ENCODE measurements around the gene SBNO1.
"Not testable (repeated sequence)": the region's sequence is repeated elsewhere in the genome, so short reads cannot be mapped to it uniquely, and the experiment has no call there.

Gene SBNO1

DNA sequence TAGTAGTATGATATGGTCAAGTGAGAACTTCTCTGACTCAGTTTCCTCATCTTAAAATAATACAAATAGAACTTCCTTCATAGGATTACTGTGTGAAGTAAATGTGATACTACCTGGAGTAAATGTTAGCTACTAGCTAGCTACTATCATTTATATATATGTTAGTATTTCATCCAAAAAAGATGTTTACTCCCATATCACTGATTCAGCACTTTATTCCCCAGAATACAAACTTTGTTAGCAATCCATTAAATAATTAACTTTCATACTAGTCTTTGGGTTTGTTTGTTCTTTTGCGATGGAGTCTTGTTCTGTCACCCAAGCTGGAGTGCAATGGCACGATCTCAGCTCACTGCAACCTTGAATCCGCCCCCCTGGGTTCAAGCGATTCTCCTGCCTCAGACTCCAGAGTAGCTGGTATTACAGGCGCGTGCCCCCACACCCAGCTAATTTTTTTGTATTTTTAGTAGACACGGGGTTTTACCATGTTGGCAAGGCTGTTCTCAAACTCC lies 8.4 kb downstream of the SBNO1 start:
- H3K27ac ChIP-seq: no peak overlapping the region
- no peak for DNase-seq (ENCODE audit: low read depth, low spot score)

DNA sequence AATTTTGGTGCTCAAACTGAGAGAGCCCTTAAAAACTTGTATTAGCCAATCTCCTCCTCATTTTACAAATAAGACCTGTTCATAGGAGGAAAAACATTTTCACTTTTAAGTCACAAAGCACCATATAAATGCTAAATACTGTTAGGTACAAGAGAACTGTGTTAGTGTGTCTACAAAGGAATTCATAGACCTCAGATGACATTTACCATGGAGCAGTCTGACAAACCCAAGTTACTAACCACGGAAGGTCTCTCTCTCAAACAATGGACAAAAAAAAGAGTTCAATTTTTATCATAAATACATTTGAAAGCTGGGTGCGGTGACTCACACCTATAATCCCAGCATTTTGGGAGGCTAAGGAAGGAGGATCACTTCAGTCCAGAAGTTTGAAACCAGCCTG lies 10.0 kb downstream of the SBNO1 start:
- no peak overlapping the region for H3K27ac ChIP-seq
- no peak for DNase-seq (ENCODE audit: low read depth, low spot score)

DNA sequence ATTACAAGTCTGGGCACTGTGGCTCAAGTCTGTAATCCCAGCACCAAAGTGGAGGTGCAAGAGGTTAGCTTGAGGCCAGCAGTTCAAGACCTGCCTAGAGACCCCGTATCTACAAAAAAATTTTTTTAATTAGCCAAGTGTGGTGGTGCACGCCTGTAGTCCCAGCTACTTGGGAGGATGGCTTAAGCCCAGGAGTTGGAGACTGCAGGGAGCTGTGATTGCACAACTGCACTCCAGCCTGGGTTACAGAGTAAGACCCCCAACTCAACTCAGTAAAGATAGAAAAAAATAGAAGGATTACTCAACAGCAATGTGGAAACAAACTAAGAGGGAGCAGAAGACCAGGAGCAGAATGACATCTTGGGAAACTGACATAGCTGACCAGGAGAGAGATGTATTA lies 13.3 kb downstream of the SBNO1 start:
- no peak for DNase-seq (ENCODE audit: low read depth, low spot score)

DNA sequence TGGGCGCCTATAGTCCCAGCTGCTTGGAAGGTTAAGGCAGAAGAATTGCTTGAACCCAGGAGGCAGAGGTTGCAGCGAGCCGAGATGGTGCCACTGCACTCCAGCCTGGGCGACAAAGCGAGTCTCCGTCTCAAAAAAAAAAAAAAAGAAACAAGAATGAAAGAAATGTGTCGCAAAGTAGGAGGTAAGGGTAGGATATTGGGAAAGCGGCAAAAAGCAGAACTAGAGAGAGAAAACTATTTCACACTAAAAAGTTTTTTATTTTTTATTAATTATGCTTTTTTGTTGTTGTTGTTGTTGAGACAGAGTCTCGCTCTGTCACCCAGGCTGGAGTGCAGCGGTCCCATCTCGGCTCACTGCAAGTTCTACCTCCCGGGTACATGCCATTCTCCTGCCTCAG lies 17.7 kb downstream of the SBNO1 start:
- DNase-seq (ENCODE audit: low read depth, low spot score): no peak
- no peak overlapping the region for H3K27ac ChIP-seq

More for the DNA sequence above, 13.3 kb downstream of the SBNO1 start:
- H3K27ac ChIP-seq: no peak overlapping the region

DNA sequence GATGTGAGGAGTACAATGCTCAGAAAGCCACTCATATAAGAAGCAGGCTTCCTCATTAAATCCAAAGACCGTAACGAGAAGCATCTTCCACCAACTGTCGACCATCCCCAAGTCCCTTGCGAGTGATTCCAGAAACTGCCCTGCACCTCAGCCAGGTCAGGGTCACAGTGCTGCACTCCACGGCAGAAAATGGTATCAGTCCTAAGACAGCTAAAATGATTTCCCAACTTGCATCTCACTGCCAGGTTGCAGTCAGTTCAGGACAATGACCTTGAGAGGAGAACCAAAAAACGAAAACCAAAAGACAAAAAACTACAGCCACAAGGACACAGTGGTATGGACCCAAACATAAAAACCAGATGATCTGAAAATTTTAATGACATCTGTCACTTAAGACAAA lies 20.6 kb downstream of the SBNO1 start:
- DNase-seq (ENCODE audit: low read depth, low spot score): no peak
- no peak overlapping the region for H3K27ac ChIP-seq

DNA sequence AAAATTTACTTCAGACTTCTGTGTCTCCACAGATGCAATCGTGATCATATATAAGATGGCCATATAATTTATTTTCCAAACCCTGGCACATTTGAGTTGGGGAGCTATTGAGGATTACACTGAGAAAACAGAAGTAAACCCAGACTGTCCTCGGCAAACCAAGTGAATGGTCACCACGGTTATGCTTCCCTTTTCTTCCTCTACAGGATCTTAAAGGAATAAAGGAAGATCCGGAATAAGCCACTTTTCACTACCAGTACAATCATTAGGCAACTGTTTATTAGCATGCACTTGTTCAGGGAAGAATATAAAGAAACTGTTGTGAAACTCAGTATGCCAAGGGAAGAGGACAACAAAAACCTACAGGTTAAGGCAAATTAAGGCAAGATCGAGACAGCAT lies 27.6 kb downstream of the SBNO1 start:
- no peak overlapping the region for H3K27ac ChIP-seq
- no peak for DNase-seq (ENCODE audit: low read depth, low spot score)

DNA sequence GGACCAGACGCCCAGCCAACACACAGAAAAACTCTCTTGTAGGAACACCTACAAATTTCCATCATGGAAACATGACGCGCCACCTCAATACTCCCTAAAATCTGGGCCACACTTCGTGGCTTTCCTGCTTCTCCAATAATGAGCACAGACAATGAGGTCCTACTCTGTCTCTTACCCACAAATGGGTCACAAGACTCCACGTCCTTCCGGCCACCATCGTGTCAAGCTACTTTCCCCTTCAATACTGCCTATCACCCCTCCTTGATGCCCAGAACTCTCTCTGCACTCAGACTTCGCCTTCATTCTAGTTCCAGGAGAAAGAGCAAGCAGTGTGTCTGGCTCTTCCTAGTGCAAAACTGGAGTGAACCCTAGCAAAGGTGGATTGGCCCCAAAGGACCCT lies 28.1 kb downstream of the SBNO1 start:
- no peak overlapping the region for H3K27ac ChIP-seq
- DNase-seq (ENCODE audit: low read depth, low spot score): no peak

DNA sequence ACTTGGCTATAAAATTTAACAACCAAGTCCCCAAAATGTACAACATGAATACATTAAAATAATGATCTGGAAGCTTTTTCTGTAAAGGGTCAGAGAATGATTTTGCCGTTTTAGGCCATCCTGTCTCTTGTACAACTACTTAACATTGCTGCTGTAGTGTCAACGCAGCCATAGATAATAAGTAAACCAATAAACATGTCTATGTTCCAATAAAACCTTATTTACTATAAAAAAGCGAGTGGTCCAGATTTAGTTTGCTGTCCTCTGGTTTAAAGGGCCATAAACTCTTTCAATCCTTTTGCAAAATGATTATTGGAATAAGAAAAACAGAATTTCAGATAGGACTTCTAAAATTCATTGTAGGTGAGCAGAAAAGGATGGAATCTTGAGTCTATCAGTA lies 29.2 kb downstream of the SBNO1 start:
- no peak for DNase-seq (ENCODE audit: low read depth, low spot score)
- H3K27ac ChIP-seq: no peak overlapping the region

DNA sequence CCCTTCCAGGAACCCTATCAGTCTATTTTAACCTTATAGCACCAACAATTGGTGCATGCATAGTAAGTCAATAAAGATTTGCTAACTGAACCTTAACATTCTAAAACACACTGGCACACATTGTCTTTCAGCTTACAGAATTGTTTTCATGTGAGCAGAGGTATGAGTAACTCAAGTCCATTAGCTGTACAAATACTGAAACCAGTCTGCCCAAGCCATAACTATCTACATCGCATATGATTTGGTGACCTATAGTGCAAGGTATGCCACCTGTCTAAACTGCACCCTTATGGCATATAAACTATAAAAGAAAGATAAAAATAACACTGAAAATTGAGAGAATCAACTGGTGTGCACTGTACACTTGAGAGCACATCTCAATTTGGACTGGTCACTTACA lies 34.8 kb downstream of the SBNO1 start:
- no peak overlapping the region for H3K27ac ChIP-seq
- DNase-seq (ENCODE audit: low read depth, low spot score): no peak

DNA sequence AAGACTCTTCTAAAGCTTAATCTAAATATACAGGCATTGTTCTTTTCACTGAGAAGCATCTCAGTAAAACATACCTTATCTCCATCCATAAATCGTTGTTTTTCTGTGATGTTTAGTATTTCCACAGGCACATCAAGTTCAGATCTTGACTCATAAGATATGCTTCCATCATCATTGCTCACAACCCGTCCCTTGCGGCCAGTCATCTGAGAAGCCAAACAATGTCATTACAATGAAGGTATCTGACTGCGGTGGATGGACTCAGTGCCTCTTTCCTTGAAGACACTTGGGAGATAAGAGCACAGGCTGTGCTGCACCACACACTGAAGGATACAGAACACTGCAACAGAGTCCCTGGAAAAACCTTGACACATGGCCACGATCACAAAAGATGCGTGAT lies 44.8 kb downstream of the SBNO1 start:
- H3K27ac ChIP-seq: no peak overlapping the region
- no peak for DNase-seq (ENCODE audit: low read depth, low spot score)

DNA sequence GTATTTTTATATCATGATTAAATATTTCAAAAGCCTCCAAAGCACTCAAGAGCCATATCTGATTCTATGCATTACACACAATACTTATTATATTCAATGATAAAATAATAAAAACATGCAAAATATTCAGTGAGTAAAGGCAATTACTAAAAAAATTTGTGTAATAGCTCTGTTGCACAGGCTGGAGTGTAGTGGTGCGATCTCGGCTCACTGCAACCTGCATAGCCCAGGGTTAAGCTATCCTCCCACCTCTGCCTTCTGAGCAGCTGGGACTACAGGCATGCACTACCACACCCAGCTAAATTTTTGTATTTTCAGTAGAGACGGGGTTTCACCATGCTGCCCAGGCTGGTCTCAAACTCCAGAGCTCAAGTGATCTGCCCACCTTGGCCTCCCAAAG lies 45.4 kb downstream of the SBNO1 start:
- no peak for DNase-seq (ENCODE audit: low read depth, low spot score)
- H3K27ac ChIP-seq: no peak overlapping the region

DNA sequence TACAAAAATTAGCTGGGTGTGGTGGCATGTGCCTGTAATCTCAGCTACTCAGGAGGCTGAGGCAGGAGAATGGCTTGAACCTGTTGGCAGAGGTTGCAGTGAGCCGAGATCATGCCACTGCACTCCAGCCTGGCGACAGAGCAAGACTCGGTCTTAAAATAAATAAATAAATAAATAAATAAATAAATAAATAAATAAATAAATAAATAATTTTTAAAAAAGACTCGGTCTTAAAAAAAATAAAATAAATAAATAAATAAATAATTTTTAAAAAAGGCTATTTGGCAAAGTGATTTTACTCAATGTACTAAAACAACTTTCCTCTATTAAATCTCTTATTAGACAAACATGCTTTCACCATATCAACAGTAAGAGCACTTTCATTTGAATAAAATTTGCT lies 51.6 kb downstream of the SBNO1 start:
- not testable (repeated sequence) for DNase-seq (ENCODE audit: low read depth, low spot score); H3K27ac ChIP-seq

DNA sequence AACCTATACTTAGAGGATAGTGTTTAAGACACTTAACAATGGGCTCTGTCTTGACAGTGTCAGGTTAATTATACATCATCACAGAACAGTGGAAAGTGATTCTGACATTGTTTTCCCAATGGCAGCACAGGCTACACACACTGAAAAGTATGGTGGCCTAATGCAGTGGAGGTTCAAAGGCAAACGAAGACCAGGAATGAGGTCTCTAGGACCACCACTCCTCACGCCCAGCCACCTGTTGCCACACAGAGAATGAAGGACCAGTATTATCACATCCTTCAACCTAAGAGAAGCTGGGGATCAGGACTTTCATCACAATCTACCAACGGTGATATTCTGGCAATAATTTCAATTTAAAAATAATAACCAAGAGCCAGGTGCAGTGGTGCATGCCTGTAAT lies 58.4 kb downstream of the SBNO1 start:
- no peak for DNase-seq (ENCODE audit: low read depth, low spot score)
- H3K27ac ChIP-seq: no peak overlapping the region

DNA sequence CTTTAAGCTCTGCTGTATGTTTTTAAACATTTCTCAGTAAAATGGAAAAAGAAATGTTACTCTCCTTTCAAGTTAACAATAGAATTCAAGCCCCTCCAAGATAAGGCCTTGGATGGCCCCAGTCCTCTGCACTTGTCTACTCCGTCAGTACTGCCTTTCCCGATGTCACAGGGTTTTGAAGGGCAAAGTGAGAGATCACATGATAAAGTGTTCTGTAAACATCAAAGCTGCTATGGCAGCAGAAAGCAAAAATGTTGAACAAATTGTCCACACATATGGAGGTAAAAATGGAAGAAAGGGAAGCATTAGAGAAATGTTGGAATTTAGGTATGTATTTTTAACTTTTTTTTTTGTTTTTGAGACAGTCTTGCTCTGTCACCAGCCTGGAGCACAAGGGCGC lies 59.5 kb downstream of the SBNO1 start:
- no peak overlapping the region for H3K27ac ChIP-seq
- no peak for DNase-seq (ENCODE audit: low read depth, low spot score)

DNA sequence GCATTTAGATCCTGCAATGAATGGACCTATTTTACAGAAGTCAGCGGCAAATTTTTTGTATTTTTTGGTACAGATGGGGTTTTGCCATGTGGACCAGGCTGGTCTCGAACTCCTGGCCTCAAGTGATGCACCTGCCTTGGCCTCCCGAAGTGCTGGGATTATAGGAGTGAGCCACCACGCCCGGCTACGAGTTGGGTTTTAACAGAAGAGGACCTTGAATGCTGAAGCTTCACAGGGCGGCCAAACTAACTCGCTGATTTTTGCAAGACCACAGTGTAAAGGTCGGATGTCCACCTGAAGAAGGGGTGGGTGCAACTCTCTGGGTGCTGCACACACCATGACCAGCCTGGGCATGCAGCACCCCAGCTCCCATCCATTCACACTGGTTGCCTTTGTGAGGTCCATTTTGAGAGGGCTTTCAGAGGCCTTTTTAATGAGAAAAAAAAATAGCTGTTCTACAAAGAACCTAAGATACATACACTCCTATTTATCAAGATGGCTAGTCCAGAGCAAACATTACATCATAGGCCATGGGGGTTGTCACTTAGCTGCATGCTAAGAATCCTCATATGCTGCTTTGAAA lies 71.4 kb downstream of the SBNO1 start:
- DNase-seq (ENCODE audit: low read depth, low spot score): no peak
- no peak overlapping the region for H3K27ac ChIP-seq

DNA sequence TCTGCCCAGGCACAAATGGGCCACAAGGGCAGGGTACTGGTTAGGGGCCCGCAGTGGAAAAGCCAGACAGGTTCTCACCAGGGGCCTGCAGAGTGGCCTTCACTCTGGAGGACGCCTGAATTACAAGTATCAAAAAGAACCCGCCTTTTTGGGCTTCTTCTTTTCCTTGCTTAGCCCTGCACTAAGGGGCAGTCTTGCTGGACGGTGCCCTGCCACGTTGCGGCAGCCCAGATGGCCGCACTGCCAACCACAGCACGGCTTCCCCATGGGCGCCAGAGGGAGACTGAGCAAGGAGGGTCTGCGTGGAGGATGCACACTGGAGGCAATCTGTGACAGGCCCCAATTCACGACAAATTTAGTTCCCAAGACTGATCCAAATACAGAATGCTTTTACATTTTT lies 74.7 kb downstream of the SBNO1 start:
- DNase-seq (ENCODE audit: low read depth, low spot score): no peak
- H3K27ac ChIP-seq: no peak overlapping the region

DNA sequence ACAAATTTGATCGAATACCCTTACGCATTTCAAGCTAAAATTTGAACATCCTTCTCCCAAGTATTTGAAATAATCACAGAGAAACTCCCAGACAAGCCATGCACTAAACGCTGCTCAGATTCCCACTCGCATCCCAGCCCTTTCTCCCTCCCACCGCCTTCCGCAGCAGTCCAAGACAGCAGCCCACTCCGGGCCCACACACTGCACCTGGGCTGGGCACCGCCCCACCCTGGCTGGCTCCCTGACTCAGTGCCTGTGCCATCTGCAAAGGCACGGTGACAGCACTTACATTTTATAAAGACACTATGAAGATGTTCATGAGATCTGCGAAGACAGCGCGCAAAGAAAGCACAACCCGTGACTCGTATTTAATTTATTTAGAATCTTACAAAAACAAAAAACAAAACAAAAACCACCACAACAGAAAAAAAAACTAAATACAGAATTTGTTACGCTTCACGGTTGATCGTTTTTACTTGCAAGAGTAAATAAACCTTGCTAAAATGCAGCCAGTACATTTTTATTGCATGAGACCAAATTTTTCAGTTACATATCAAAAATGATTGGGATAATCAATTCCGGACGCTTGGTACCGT lies 75.8 kb downstream of the SBNO1 start:
- H3K27ac ChIP-seq: no peak overlapping the region

DNA sequence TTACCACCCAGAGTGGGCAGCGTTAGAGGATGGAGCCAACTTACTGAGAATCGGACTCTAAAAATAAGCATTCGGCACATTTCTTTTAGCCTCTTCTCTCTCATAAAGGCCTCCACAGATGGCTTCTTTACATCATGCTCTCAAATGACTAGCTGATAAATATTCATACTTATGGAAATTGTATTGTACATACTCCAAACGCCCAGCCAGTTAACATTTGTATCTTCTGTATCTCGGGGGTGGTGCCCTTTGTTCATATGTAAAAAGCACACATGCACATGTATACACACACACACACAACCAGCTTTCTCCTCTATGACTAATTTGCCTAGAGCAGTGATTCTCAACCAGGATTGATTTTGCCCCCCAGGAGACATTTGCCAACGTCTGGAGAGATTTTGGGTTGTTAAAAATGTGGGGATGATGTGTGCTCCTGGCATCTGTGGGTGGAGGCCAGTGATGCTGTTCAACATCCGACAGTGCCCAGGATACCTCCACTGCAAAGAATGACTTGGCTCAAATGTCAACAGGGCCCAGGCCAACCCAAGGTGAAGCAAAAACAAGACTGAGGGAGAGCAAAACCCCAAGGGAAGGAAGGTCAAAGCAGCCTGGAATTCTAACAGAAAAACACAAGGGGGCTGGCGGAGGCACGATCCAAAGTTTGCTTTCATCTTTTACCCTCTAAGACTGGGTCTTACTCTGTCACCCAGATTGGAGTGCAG lies 77.8 kb downstream of the SBNO1 start:
- DNase-seq (ENCODE audit: low read depth, low spot score): no peak
- H3K27ac ChIP-seq: no peak overlapping the region

More for the DNA sequence above, 75.8 kb downstream of the SBNO1 start:
- no peak for DNase-seq (ENCODE audit: low read depth, low spot score)

DNA sequence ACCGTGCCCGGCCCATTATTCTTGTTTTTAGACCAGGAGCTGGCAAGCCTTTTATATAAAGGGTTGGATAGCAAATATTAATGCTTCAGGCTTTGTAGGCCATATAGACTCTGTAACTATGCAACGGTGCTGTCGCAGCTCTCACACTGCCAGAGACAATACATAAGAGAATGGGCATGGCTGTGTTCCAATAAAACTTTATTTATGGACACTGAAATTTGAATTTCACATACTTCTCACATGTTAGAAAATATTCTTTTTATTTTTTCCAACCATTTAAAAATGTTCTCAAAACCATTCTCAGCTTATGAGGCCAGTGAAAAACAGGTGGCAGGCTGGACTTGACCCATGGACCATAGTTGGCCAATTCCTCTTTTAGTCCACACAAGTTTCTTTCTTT lies 80.0 kb downstream of the SBNO1 start:
- H3K27ac ChIP-seq: no peak overlapping the region
- no peak for DNase-seq (ENCODE audit: low read depth, low spot score)

DNA sequence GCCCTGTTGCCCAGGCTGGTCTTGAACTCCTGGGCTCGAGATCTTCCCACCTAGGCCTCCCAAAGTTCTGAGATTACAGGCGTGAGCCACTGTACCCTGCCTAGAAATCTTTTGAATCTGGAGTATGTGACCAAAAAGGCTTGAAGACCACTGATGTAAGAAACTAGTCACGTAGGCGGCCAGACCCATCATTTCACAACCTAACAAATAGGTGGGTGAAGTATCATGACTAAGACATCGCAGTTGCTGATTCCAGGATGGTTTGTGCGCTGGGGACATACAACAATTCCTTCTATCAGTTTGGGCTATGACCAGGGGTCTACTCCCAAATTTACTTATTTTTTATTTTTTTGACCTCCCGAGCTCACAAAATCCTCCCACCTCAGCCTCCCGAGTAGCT lies 81.2 kb downstream of the SBNO1 start:
- no peak for DNase-seq (ENCODE audit: low read depth, low spot score)
- no peak overlapping the region for H3K27ac ChIP-seq

DNA sequence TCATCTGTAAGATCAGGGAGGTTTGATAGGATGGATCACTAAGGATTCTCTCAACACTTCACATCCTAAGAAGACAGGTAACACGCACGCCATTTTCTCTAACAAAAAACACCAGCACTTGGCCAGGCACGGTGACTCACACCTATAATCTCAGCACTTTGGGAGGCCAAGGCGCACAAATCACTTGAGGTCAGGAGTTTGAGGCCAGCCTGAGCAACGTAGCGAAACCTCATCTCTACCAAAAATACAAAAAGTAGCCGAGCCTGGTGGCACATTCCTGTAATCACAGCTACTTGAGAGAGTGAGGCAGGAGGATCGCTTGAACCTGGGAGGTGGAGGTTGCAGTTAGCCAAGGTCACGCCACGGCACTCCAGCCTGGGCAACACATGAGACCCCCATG lies 82.5 kb downstream of the SBNO1 start:
- DNase-seq (ENCODE audit: low read depth, low spot score): no peak
- no peak overlapping the region for H3K27ac ChIP-seq

DNA sequence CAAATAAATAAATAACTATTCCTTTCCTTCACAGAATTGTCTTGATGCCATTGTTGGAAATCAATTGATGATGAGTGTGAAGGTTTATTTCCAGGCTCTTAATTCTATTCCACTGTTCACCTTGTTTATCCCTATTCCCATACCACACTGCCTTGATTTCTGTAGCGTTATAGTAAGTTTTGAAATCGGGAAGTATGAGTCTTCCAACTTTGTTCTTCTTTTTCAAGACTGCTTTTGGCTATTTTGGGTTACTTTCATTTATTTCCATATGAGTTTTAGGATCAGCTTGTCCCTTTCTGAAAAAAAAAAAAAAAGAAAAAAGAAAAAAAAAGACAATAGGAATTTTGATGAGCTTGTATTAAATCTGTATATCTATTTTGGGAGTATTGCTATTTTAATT lies 83.7 kb downstream of the SBNO1 start:
- H3K27ac ChIP-seq: no peak overlapping the region
- no peak for DNase-seq (ENCODE audit: low read depth, low spot score)
